NOMO-1 treated with dmso at 0.1 percent for 144 hours (cell line): ENCODE results near the gene CFAP20.
"Not testable (repeated sequence)": the region's sequence is repeated elsewhere in the genome, so short reads cannot be mapped to it uniquely, and the experiment has no call there.

Experiments
- DNase-seq: peaks from one replicate; lab custom pipeline; 2025; ENCODE audit not compliant: unreplicated experiment; lab: John Stamatoyannopoulos, UW

The CFAP20 gene

DNA sequence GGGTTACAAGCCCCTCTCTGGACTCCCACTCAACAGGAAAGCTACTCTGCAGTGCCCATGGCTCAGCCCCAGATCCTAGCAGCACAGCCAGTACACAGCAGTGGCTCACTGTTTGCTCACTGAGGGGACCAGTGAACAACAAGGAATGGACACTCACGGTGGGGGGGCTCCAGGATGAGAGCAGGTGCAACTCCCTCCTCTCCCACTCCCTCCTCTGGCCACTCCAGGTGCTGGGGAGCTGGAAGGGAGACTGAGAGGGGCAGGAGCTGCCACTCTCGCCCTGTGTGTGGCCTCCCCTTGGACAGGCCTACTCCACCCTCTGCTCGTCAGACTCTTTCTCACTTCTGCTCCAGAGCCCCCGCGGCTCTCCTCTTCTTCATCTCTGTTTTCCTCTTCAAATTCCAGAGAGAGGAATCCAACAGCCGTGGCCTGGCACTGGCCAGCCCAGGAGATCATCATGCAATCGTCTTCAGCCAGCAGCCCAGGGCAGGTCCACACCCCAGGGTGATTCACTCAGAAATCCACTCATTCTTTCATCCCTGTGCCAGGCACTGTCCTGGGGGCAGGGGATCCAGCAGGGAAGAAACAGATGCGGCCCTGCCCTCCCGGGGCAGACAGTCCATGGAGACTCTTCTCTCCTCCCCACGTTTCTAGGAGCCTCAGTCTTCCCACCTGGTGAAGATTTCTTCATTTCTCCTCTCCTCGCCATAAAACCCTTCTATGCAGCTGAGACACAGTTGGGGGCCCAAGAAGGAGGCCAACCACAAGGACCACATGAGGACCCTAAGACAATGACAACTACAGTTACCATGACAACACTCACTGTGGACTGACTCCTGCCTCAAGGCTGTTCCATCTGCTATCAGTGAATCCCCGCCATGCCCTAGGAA lies 30.7 kb downstream of the CFAP20 start:
- DNase-seq, result no peak

DNA sequence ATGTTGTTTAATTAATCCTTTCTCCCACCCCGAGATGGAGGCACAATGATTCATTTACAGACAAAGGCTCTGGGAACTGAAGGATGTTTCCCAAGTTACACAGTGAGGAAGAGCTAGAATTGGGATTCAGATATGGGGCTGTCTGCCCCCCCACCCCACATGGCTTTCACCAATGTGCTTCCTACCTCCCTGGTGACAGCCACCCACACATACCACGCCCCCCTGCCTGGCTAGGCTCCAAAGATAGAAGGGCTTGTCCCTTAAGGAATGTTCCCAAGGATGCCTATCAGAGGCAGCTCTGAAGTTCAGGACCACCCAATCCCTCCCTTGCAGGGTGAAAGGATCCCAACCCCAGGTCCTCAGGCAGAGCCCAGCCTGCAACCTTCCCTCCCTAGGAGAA lies 32.9 kb downstream of the CFAP20 start:
- DNase-seq, result no peak

DNA sequence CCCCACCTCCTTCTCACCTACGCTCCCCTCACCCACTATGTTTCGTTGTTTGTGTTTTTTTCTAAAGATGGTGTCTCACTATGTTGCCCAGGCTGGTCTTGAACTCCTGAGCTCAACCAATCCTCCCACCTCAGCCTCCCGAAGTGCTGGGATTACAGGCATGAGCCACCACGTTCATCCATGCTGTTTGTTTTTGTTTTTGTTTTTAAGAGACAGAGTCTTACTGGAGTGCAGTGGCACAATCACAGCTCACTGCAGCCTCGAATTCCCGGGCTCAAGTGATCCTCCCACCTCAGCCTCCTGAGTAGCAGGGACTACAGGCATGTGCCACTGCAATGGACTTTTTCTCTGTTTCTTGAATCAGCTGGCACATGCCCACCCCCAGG lies 33.6 kb downstream of the CFAP20 start:
- DNase-seq, result not testable (repeated sequence)

DNA sequence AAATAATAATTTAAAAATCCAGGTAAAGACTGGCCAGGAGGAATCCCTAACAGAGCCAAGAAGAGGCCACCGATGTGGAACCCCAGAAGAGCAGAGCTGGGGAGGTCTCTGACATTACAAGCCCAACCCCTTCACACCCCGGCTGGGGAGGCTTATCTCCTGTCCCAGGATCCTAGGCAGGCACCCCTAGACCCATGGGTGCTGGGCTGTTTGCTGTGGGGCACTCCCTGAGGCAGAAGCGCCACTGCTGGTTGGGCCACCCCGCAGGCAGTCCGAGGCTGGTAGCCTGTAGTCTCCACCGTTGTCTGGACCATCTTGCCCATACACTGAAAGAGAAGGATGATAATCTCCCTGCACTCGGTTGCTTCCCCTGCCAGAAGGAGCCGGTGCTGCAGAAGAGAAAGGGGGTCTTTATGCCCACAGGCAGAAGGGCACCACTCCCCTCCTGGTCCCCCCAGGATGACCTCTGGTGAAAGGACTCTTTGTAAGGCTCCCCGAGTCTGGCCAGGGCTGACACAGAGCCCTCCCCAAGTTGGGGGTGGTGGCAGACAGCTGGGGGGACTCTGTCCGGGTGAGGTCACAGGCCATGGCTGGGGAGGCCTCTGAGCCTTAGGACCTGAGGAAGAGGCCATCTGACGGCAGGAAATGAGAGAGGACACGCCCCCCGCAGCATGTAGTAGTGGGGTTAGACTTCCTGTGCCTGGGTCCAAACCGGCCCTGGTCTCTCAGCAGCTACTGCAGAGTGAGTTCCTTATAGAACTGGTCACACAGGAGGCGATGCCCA lies 34.2 kb downstream of the CFAP20 start:
- DNase-seq, result no peak

DNA sequence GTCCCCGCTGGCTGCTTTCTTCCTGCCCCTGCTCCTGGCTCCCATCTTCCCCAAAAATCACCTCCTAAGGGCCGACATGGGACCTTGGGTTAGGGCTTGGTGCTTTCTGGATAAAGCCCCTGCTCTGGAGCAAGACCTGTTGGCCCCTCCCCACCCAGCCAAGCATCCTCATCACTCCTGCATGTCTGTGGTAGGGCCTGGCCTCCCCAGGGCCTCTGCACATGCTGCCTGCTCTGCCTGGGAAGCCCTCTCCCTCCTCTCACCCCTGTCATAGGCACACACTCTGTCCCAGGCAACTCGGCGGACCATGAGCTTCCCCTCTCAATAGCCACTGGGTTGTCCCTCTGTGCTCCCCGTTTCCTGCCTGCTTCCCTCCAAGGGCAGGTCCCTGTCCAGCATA lies 35.2 kb downstream of the CFAP20 start:
- DNase-seq, result no peak

DNA sequence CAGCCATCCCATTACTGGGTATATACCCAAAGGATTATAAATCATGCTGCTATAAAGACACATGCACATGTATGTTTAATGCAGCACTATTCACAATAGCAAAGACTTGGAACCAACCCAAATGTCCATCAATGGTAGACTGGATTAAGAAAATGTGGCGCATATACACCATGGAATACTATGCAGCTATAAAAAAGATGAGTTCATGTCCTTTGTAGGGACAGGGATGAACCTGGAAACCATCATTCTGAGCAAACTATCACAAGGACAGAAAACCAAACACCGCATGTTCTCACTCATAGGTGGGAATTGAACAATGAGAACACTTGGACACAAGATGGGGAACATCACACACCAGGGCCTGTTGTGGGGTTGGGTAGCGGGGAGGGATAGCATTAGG lies 38.8 kb downstream of the CFAP20 start:
- DNase-seq, result not testable (repeated sequence)

DNA sequence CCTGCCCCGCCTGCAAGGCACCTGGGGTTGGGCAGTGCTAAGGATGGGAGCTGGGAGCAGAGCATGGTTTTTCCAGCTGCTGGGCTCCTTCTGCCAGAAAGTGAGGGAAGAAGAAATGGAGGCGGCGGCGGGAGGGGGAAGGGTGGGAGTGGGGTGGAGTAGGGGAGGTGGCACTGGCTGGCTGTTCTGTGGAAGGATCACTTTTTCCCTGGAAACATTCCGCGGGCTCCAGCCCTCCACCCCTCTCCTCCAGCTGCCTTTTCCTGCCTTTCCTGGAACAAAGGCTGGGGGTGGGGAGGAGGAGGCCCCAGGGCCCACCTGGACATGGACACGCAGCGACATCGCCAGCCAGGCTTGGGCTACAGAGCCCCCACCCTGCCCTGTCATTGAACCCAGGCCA lies 41.1 kb downstream of the CFAP20 start:
- no peak for DNase-seq

DNA sequence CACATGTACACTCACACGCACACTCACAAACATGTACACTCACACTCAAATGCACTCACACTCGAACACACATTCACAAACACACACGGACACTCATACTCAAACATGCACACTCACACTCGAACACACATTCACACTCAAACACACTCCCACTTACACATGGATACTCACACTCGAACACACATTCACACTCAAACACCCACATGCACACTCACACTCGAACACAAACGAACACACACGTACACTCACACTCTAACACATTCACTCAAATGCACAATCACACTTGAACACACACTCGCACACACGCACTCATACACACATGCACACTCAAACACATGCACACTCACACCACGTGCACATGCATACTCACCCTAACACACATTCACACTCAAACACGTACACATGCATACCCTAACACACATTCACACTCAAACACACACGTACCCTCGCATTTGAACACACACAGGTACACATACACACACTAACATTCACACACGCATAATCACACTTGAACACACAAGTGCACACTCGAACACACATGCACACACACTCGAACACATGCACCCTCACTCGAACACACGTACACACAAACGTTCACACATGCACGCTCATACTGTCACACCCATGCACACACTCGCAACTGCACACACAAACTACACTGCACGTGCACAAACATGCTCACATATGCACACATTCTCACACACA lies 41.8 kb downstream of the CFAP20 start:
- DNase-seq, result no peak

DNA sequence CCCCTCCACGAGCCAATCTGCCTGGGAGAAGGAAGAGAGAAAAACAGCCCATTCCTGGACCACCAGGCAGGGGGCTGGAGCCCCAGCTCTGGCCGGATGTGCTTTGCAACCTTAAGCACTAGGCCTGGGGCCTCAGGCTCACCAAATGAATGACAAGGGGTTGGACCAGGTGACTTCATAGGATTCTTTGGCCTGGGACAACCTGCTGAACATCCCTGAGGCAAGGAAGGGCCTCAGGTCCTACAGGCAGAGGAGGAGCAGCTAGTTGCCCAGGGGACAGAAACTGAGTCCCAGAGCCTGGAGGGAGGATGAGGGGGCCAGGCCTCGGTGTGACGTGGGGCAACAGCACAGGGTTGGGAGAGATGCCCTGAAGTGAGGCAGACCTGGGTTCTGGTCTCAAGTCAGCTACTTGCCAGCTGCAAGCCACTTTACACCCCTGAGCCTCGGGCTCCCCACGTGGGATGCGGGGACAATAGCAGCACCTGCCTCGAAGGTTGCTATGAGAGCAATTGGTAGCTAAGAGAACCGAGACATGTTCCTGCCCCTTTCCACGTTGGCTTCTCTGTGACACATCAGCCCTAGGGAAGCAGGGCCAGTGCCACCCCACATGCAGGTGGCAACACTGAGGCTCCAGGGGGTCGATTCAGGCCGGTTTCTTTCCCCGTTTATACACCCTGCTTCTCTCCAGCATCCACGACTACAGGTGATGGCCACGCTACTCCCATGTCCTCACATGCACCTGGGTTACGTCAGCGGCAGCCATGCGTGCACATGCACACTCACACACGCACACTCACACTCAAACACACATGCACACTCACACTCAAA lies 42.6 kb downstream of the CFAP20 start:
- DNase-seq, result no peak

DNA sequence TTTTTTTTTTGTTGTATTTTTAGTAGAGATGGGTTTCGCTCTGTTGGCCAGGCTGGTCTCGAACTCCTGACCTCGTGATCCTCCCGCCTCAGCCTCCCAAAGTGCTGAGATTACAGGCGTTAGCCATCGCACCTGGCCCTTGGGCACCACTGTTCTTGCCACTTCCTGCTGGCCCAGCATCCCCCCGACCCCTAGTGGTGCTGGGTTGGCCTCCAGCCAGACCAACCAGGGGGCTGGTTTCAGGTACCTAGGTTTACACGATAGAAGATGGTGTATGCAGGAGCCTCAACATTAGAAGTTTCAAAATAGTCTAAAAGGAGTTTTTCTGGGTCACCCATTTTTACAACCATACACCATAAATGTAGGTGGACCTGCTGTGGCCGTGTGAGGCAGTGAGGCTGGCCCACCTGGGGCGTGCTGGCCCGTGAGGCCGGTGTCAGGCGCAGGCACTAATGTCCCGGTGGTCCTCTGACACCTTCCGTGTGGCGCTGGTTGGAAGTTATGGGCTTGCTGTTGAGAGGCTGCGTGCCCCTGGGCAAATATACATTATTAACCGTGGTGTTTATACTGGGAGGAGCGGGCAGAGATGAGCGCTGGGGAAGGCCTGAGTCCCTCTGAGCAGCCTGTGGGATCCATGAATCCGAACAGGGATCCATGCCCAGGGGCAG lies 43.5 kb downstream of the CFAP20 start:
- DNase-seq, result no peak

DNA sequence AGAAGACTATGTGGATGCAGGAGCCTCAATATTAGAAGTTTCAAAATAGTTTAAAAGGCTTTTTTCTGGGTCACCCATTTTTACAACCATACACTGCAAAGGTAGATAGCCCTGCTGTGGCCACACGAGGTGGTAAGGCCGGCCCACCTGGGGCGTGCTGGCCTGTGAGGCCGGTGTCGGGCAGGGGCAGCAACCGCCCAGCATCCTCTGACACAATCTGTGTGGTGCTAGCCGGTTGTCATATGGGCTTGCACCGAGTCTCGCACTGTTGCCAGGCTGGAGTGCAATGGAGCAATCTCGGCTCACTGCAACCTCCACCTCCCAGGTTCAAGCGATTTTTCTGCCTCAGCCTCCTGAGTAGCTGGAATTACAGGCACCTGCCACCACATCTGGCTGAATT lies 44.0 kb downstream of the CFAP20 start:
- DNase-seq, result no peak

DNA sequence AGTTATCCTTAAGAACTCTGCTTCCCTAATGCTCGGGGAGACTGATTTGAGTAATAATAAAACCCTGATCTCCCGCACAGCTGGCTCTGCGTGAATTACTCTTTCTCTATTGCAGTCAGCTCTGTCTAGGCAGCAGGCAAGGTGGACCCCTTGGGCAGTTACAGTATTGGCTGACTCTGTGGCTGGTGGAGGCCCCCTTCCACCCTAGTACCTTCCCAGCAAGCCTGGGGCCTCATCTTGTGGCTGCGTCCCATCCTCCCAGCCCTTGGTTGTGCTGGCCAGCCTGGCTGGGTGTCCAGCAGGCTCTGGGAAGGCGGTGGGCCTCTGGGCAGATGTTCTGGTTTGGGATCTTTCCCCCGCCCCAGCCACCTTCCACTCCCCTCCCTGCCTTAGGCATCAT lies 44.5 kb downstream of the CFAP20 start:
- no peak for DNase-seq

DNA sequence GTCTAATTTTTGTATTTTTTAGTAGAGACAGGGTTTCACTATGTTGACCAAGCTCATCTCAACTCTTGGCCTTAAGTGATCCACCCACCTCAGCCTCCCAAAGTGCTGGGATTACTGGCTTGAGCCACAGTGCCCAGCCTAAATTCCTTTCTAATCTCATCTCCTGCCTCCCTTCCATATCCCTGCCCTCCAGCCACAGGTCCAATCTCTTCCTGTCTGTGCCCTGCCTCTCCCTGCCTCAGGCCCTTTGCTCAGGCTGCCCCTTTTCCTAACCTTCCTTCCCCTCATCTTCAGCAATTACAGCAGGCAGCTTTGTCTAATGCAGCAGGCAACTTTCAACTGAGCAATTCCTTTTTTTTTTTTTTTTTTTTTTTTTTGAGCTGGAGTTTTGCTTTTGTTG lies 46.8 kb downstream of the CFAP20 start:
- DNase-seq, result no peak

DNA sequence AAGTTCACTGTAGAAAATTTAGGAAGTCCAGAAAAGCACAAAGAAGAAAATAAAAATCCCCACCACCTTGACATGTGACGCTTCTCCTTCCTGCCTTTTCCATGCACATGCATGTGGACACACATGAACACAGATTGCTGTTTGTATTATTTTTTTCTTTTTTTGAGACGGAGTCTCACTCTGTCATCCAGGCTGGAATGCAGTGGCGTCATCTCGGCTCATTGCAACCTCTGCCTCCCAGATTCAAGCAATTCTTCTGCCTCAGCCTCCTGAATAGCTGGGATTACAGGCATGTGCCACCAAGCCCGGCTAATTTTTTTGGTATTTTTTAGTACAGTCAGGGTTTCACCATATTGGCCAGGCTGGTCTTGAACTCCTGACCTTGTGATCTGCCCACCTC lies 48.5 kb downstream of the CFAP20 start:
- DNase-seq, result not testable (repeated sequence)

DNA sequence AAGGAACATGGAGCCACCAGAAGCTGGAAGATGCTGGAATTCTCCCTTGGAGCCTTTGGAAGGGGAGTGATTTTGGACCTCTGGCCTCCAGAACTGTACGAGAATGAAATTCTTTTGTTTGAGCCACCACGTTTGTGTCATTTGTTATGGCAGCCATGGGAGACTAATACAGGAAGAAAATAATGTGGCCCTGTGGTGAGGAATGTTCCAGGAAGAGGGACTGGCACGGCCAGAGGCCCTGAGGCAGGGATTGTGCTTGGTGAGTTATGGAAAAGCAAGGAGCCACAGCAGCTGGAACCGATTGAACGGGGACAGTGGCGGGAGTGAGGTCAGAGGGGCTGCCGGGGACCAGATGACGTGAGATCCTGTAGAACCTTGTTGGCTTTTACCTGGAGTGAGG lies 51.4 kb downstream of the CFAP20 start:
- DNase-seq, result no peak

DNA sequence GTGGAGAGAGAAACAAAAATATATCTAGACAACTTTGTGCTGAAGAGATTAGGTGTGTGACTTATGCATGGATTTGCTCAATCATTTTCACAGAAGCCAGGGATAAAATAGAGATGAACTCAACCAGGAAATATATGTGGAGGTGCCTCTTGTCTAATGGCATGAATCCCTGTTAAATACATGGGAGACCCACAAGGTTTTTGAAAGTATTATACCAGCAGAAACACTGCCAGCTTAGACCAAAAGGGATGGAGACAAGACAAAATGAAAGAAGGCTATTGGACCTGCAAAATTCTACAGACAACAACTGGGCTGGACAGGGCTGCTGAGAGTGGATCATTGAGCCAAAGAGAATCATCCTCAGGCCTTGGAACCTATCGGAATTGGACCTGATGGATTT lies 52.7 kb downstream of the CFAP20 start:
- no peak for DNase-seq

DNA sequence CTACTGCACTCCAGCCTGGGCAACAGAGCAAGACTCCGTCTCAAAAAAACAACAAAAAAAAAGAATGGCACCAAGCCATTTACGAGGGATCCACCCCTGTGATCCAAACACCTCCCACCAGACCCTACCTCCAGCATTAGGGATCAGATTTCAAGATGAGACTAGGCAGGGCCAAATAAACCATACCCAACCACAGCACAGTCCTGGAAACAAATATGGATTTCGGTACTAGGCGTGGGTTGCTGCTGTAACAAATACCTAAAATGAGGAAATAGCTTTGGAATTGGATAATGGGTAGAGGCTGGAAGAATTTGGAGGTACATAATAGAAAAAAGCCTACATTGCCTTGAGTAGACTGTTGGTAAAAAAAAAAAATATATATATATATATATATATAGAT lies 54.5 kb downstream of the CFAP20 start:
- no peak for DNase-seq

DNA sequence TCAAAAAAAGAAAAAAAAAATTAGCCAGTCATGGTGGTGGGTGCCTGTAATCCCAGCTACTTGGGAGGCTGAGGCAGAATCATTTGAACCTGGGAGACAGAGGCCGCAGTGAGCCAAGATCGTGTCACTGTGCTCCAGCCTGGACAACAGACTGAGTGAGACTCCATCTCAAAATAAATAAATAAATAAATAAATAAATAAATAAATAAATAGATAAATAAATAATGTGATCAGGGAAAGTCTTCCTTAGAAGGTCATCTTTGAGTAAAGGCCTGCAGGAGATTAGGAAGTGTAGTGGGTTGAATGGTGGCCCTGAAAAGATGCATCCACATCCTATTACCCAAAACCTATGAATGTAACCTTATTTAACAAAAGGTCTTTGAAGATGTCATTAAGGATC lies 56.1 kb downstream of the CFAP20 start:
- DNase-seq, result not testable (repeated sequence)

DNA sequence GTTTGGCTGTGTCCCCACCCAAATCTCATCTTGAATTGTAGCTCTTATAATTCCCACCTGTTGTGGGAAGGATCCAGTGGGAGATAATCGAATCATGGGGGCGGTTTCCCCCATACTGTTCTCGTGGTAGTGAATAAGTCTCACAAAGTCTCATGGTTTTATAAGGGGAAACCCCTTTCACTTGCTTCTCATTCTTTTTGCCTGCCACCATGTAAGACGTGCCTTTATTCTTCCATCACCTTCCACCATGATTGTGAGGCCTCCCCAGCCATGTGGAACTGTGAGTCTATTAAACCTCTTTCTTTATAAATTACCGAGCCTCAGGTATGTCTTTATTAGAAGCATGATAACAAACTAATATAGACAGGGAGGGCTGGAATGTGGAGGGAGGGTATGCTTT lies 57.0 kb downstream of the CFAP20 start:
- DNase-seq, result not testable (repeated sequence)

DNA sequence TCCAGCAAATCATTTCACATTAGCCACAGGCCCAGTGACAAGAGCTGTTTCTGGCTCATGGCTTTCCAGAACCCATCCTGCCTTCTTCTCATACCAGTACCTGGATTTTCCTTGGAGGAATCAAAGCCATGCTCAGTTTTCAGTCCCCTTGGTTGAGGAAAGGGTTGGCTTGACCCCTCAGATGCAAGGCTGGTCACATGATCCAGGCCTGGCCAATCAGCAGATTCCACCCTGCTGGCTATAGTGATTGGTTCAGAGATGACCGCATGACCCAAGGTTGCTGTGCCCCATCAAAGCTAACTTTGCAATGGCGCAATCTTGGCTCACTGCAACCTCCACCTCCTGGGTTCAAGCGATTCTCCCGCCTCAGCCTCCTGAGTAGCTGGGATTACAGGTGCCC lies 58.6 kb downstream of the CFAP20 start:
- no peak for DNase-seq
